ENCODE results near the gene INTS14.

INTS14 gene

DNA sequence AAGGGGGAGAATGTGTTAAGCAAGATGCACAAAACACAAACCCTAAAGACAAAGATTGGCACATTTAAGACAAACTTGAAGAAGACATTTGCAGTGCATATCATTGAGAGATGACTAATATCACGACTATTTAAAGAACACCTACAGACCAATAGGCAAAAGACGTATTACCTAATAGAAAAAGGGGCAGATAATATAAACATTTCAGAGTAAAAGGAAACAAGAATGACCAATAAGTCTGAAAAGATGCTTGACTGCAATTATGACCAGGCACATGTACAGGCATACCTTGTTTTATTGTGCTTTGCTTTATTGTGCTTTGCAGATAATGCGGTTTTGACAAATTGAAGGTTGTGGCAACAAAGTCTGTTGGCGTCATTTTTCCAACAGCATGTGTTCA, 75.7 kb downstream of the INTS14 start:
- peak in 1 of 2 donors; percentile 9 for DNase-seq (ENCODE audit: low read depth in 2 of 2)
- TF ChIP-seq, protein P1, sequence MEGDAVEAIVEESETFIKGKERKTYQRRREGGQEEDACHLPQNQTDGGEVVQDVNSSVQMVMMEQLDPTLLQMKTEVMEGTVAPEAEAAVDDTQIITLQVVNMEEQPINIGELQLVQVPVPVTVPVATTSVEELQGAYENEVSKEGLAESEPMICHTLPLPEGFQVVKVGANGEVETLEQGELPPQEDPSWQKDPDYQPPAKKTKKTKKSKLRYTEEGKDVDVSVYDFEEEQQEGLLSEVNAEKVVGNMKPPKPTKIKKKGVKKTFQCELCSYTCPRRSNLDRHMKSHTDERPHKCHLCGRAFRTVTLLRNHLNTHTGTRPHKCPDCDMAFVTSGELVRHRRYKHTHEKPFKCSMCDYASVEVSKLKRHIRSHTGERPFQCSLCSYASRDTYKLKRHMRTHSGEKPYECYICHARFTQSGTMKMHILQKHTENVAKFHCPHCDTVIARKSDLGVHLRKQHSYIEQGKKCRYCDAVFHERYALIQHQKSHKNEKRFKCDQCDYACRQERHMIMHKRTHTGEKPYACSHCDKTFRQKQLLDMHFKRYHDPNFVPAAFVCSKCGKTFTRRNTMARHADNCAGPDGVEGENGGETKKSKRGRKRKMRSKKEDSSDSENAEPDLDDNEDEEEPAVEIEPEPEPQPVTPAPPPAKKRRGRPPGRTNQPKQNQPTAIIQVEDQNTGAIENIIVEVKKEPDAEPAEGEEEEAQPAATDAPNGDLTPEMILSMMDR (IDR thresholded peaks at IDR 0.05; ENCODE audit: low read depth, low read length), result no peak
- H3K4me3 ChIP-seq (replicated peaks in 1 of 2; ENCODE audit: low read depth in 2 of 2, low read length in 2 of 2), result no peak overlapping the region

DNA sequence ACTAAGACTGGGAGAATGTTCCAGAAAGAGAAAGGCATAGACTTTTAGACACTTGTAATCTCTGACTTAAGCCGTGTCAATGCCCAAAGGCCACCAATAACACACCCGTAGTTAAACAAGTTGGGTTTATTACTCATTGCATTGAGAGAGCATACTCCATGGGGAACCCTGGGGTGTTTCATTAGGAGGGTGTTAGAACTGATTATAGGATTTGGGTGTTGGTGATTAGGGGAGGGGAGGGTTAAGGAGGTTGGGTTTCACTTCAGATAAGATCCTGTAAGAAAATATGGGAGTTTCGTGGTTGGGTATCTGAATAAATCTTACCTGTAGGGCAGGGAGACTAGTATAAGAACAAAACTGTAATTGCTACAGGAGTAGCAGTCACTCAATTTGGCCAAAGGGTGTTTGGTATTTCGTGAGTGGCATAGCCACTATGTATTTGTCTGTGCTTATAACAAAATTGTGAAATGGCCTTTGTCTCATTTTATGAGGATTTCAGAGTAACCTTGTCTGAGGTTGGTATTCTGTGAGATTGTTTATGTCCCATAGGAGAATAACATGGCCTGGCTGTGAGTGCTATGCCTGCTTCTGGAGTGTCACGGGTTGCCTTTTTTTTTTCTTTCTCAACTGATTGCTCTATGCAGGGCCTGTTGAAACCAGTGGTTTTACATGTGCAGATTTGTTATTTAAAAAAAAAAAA, 77.7 kb downstream of the INTS14 start:
- TF ChIP-seq, protein P1 (IDR thresholded peaks at IDR 0.05; ENCODE audit: low read depth, low read length), result no peak
- DNase-seq (ENCODE audit: low read depth in 2 of 2), result no peak
- H3K4me3 ChIP-seq (replicated peaks in 1 of 2; ENCODE audit: low read depth in 2 of 2, low read length in 2 of 2), result no peak overlapping the region

DNA sequence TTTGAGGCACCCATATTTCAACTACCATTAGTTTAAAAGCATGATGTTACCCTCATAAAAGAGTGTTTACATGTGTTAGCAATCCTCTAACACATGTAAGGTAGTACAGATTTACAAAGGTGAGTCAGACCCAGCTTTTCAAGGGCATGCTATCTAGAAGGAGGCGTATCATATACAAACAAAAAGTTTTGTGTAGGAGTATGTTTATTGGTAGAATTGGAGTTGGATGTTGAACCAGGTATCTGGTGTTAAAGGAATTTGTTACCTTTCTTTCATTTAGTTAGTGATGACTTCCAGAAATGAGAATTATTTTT, 78.2 kb downstream of the INTS14 start:
- H3K4me3 ChIP-seq (replicated peaks in 1 of 2; ENCODE audit: low read depth in 2 of 2, low read length in 2 of 2), result no peak overlapping the region
- peak; percentile 19 to 35 for DNase-seq (ENCODE audit: low read depth in 2 of 2)
- TF ChIP-seq, protein P1 (IDR thresholded peaks at IDR 0.05; ENCODE audit: low read depth, low read length), result no peak

DNA sequence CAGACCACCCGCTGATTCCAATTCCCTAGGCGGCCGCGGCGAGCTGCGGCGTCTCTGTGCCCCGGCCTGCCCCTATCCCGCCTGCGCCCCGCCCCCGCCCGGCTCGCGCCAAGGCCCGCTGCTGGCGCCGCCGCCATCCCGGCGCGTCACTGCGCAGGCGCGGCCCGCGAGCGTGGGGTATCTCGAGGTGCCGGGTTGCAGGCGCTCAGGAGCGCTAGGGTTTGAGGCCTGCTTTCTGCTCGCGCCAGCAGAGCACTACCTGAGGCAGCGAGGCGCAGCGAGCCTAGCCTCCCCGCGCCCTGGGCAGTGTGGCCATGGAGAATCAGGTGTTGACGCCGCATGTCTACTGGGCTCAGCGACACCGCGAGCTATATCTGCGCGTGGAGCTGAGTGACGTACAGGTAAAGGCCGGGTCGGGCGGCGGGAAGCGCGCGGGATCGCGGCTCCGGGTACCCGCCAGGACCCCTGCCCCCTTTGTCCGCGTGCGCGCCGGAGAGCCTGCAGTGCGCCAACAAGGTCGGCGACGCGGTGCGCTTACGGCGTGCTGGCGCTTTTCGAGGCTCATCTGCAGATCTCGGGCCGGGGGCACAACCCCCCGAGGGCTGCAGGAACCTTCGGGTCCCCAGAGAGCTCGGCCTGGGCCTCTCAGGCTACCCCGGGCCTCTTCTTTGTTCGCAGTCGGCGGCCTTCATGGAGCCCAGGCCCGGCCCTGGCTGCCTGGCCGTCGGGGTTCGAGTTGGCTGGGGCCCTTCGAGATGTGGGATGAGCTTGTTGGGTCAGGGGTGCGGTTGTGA, 80.4 kb downstream of the INTS14 start, which contains the start of gene HACD3:
Gene HACD3, plus strand, starts transcription at position 146 of the 794 bp plus-strand sequence. Its CDS starts 169 bp downstream, at position 315.
- peak within 1 kb of the TSS; percentile 81 to 83 for H3K4me3 ChIP-seq (replicated peaks in 1 of 2; ENCODE audit: low read depth in 2 of 2, low read length in 2 of 2)
- peak; percentile 72 to 82 for DNase-seq (ENCODE audit: low read depth in 2 of 2)
- TF ChIP-seq, protein P1 (IDR thresholded peaks at IDR 0.05; ENCODE audit: low read depth, low read length), result no peak

DNA sequence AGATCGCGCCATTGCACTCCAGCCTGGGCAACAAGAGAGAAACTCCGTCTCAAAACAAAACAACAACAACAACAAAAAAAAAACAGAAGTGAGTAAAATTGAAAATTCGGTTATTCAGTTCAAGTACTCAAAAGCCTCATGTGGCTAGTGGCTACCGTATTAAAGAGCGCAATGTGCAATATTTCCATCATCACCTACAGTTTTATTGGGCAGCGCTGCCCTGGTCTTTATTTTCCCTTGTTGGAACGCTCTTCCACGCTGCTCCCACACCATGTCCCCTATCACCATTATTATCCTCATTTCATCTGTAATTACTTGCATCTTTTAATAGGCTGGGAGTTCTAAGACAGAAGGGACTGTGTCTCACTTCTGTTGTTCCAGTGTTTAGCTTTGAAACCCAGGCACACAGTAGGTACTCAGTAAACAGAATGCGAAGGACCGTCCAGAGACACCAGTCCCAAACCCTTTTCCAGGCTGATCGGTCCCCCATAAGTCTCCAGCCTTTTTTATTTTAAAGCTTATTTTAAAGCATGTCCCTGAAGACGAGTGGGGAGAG, 81.1 kb downstream of the INTS14 start:
- TF ChIP-seq, protein P1 (IDR thresholded peaks at IDR 0.05; ENCODE audit: low read depth, low read length), result no peak
- H3K4me3 ChIP-seq (replicated peaks in 1 of 2; ENCODE audit: low read depth in 2 of 2, low read length in 2 of 2), result peak overlapping the region; percentile 34 to 83
- no peak for DNase-seq (ENCODE audit: low read depth in 2 of 2)
